HCT116 (cell line): ENCODE results near the gene MAP3K2.

Experiments
- CTCF ChIP-seq, 3 experiments: fragments of 200-600 bp in 1 of 3; sonication (generic) in 1 of 3; IDR thresholded peaks in 2 of 3; conservative IDR thresholded peaks in 1 of 3; 2 replicates each; pipeline ENCODE4 v1.5.1; 2012 to 2017; ENCODE audit warnings: low read depth in 2 of 3, low read length in 2 of 3, antibody characterized with exemption in 1 of 3, borderline replicate concordance in 1 of 3, control low read depth in 1 of 3, mild to moderate bottlenecking in 1 of 3, mixed read lengths in 1 of 3, mixed run types in 1 of 3, moderate library complexity in 1 of 3; ENCODE audit not compliant: insufficient read depth in 1 of 3
- EZH2 ChIP-seq: fragments of 200-600 bp; sonication (generic); IDR thresholded peaks from 2 replicates; pipeline ENCODE4 v1.6.1; 2017; ENCODE audit warnings: antibody characterized with exemption, mixed run types
- JUND ChIP-seq: IDR thresholded peaks from 2 replicates; pipeline ENCODE4 v1.6.1; 2012
- POLR2A ChIP-seq: IDR thresholded peaks from 2 replicates; pipeline ENCODE4 v1.7.0; 2011; ENCODE audit warnings: borderline replicate concordance; ENCODE audit not compliant: insufficient read depth, insufficient read length; ENCODE audit errors: extremely low read depth
- POLR2AphosphoS5 ChIP-seq: IDR thresholded peaks from 2 replicates; pipeline ENCODE4 v1.6.1; 2011; ENCODE audit warnings: mild to moderate bottlenecking, low read depth, low read length, moderate library complexity
- RAD21 ChIP-seq: IDR thresholded peaks from 2 replicates; pipeline ENCODE4 v1.6.1; 2012; ENCODE audit warnings: low read depth, mild to moderate bottlenecking
- YY1 ChIP-seq: IDR thresholded peaks from 2 replicates; pipeline ENCODE4 v1.6.1; 2011; ENCODE audit warnings: low read length, low read depth, moderate library complexity, mild to moderate bottlenecking; ENCODE audit not compliant: insufficient replicate concordance; ENCODE audit errors: extremely low read depth

DNA sequence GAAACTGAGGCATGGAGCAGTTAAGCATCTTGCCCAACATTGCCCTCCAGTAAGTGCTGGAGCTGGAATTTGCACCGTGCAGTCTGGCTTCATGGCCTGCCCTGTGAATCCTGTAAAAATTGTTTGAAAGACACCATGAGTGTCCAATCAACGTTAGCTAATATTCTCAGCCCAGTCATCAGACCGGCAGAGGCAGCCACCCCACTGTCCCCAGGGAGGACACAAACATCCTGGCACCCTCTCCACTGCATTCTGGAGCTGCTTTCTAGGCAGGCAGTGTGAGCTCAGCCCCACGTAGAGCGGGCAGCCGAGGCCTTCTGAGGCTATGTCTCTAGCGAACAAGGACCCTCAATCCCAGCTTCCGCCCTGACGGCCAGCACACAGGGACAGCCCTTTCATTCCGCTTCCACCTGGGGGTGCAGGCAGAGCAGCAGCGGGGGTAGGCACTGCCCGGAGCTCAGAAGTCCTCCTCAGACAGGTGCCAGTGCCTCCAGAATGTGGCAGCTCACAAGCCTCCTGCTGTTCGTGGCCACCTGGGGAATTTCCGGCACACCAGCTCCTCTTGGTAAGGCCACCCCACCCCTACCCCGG is 31.8 kb upstream of the MAP3K2 start:
- no peak for TF ChIP-seq POLR2AphosphoS5
- TF ChIP-seq CTCF (IDR thresholded peaks at IDR 0.05 in 2 of 3, conservative IDR thresholded peaks at IDR 0.05 in 1 of 3; ENCODE audit: borderline replicate concordance in 1 of 3, insufficient read depth in 1 of 3, low read depth in 2 of 3, low read length in 2 of 3): no peak
- no peak for TF ChIP-seq JUND
- no peak for TF ChIP-seq POLR2A
- no peak for TF ChIP-seq RAD21
- TF ChIP-seq YY1: no peak
- TF ChIP-seq EZH2: no peak
